Lung (tissue), 12 donors: ENCODE measurements around the gene C20orf202. TPM values are rescaled to one million over a fixed set of nuclear protein-coding genes. Genes with fewer than 3 reads are reported as not detected.

Experiments used
- ATAC-seq: fragments of 200-7000 bp; cut with Tn5 transposase; one replicate; pipeline ENCODE4 v1.9.1; 2020; ENCODE audit warnings: moderate number of reproducible peaks; ENCODE audit not compliant: insufficient read depth, low FRiP score
- DNase-seq, 3 donors: peaks; one replicate each; pipeline ENCODE4 v3.0.0-alpha.2; 2013 to 2017
- H3K27ac ChIP-seq, 2 donors: one replicate each; pipeline ENCODE4 v1.5.1; 2013; ENCODE audit warnings: mild to moderate bottlenecking in 2 of 2, moderate library complexity in 2 of 2, control low read depth in 1 of 2, inconsistent platforms in 1 of 2, low read depth in 1 of 2, low read length in 1 of 2
- H3K27me3 ChIP-seq, 3 donors: one replicate each; pipeline ENCODE4 v1.5.1; 2013; ENCODE audit warnings: low read length in 2 of 3; ENCODE audit not compliant: control insufficient read depth in 3 of 3, insufficient read depth in 3 of 3
- H3K36me3 ChIP-seq, 4 donors: one replicate each; pipeline ENCODE4 v1.5.1; 2013; ENCODE audit warnings: low read length in 4 of 4, mild to moderate bottlenecking in 1 of 4, moderate library complexity in 1 of 4; ENCODE audit not compliant: control insufficient read depth in 4 of 4, insufficient read depth in 4 of 4
- H3K4me1 ChIP-seq, 5 donors: one replicate each; pipeline ENCODE4 v1.5.1; 2013; ENCODE audit warnings: low read length in 5 of 5, mild to moderate bottlenecking in 2 of 5, moderate library complexity in 1 of 5; ENCODE audit not compliant: control insufficient read depth in 5 of 5, insufficient read depth in 5 of 5
- H3K4me3 ChIP-seq: one replicate; pipeline ENCODE4 v1.5.1; 2013; ENCODE audit warnings: mild to moderate bottlenecking, control low read depth, moderate library complexity
- H3K9ac ChIP-seq, 2 donors: one replicate each; pipeline ENCODE4 v1.5.1; 2013; ENCODE audit warnings: low read length in 2 of 2, control low read depth in 1 of 2; ENCODE audit not compliant: insufficient read depth in 1 of 2
- H3K9me3 ChIP-seq, 4 donors: one replicate each; pipeline ENCODE4 v1.5.1; 2013; ENCODE audit warnings: low read length in 3 of 4, mild to moderate bottlenecking in 1 of 4, moderate library complexity in 1 of 4; ENCODE audit not compliant: control insufficient read depth in 4 of 4, insufficient read depth in 3 of 4
- WGBS, 2 donors: extraction: QIAGEN DNeasy Blood & Tissue Kit; methylation state at CpG; one replicate each; pipeline ENCODE4 v1.1.7; 2013; 5-methylcytosine and 5-hydroxymethylcytosine counted together
- polyA plus RNA-seq, 2 donors: library from polyadenylated mRNA; stranded (reverse); fragments of 200-250 nt; gene quantifications; one replicate each; pipeline ENCODE4 v1.2.1, GENCODE V29; 2013
- total RNA-seq, 2 donors: library from RNA; depleted of rRNA in 1 of 2; stranded (reverse); fragments of >200 nt in 1 of 2; gene quantifications; one replicate each; pipeline ENCODE4 v1.2.1, GENCODE V29; 2014 to 2021
- TF ChIP-seq, protein P1 (sequence below): IDR thresholded peaks from 2 replicates; pipeline ENCODE4 v1.5.1; 2012; ENCODE audit warnings: mild to moderate bottlenecking; ENCODE audit errors: control extremely low read depth, extremely low read depth
- donor health status: control.
- donor health status: control.
- donor health status: Bipolar disorder and iron deficiency.
- donor health status: healthy.
- donor health status: DM: yes; HTN: yes; CAD: no.

C20orf202 gene
- total and polyA plus RNA-seq, 4 donors = 0.11 to 1.0 (median 0.38) TPM

DNA sequence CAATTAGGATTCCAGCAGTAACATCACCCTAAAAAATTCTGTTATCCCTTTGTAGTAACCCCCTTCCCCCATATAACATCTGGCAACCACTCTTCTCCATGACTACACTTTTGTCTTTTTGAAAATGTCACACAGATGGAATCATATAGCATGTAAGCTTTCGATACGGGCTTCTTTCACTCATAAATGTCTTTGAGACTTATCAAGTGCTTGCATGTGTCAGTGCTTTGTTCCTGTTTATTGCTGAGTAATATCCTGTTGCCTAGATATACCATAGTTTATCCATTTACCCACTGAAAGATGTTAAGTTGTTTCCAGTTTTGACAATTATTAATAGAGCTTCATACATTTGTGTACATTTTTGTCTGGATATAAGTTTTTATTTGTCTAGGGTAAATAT, 52.4 kb downstream of the C20orf202 start:
- TF ChIP-seq, protein P1, sequence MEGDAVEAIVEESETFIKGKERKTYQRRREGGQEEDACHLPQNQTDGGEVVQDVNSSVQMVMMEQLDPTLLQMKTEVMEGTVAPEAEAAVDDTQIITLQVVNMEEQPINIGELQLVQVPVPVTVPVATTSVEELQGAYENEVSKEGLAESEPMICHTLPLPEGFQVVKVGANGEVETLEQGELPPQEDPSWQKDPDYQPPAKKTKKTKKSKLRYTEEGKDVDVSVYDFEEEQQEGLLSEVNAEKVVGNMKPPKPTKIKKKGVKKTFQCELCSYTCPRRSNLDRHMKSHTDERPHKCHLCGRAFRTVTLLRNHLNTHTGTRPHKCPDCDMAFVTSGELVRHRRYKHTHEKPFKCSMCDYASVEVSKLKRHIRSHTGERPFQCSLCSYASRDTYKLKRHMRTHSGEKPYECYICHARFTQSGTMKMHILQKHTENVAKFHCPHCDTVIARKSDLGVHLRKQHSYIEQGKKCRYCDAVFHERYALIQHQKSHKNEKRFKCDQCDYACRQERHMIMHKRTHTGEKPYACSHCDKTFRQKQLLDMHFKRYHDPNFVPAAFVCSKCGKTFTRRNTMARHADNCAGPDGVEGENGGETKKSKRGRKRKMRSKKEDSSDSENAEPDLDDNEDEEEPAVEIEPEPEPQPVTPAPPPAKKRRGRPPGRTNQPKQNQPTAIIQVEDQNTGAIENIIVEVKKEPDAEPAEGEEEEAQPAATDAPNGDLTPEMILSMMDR = no peak
- Histone ChIP-seq H3K4me1 (peaks cover 0 to 14% (median 0%) of the 10 kb centered on the region in 5 donors), H3K9me3 (no peaks in the 10 kb centered on the region), H3K4me3 (no peak overlapping the region), H3K36me3 (no peaks in the 10 kb centered on the region), H3K9ac (no peak overlapping the region), H3K27ac (no peak overlapping the region), H3K27me3 (peaks cover 0 to 9% (median 0%) of the 10 kb centered on the region in 3 donors)
- 61 to 81% methylated on average over 2 of the region's 2 CpGs for WGBS, 2 donors
- DNase-seq = no peak
- no peak for ATAC-seq

Other genes with a start within 250 kb of the C20orf202 start
- 1 to 10 TPM in 1 of 2 donors, under 1 TPM in 1; 1.00 to 7.4 TPM for gene RSPO4, start 201.1 kb upstream of the C20orf202 start, total RNA-seq
- gene RSPO4, start 201.1 kb upstream of the C20orf202 start, polyA plus RNA-seq = 1 to 10 TPM; 2.4 to 2.6 TPM
- gene PSMF1, start 84.9 kb upstream of the C20orf202 start, total RNA-seq = 100 to 1,000 TPM in 1 of 2 donors, 10 to 100 TPM in 1; 47.9 to 161 TPM
- 10 to 100 TPM; 37.5 to 88.5 TPM for gene PSMF1, start 84.9 kb upstream of the C20orf202 start, polyA plus RNA-seq
- gene TMEM74B, start 18.5 kb upstream of the C20orf202 start, total RNA-seq = 10 to 100 TPM in 1 of 2 donors, 1 to 10 TPM in 1; 5.0 to 10.9 TPM
- gene TMEM74B, start 18.5 kb upstream of the C20orf202 start, polyA plus RNA-seq = 10 to 100 TPM in 1 of 2 donors, 1 to 10 TPM in 1; 2.3 to 10.3 TPM
- under 1 TPM in 1 of 2 donors, not detected in 1; 0.23 TPM for gene RAD21L1, start 22.6 kb downstream of the C20orf202 start, total RNA-seq
- under 1 TPM in 1 of 2 donors, not detected in 1; 0.02 TPM for gene RAD21L1, start 22.6 kb downstream of the C20orf202 start, polyA plus RNA-seq
- 1 to 10 TPM; 1.6 to 3.3 TPM for gene SNPH, start 62.8 kb downstream of the C20orf202 start, total RNA-seq
- 1 to 10 TPM; 1.2 to 2.6 TPM for gene SNPH, start 62.8 kb downstream of the C20orf202 start, polyA plus RNA-seq
- 10 to 100 TPM in 1 of 2 donors, 1 to 10 TPM in 1; 3.5 to 10.9 TPM for gene SDCBP2, start 125.7 kb downstream of the C20orf202 start, total RNA-seq
- gene SDCBP2, start 125.7 kb downstream of the C20orf202 start, polyA plus RNA-seq = 10 to 100 TPM; 14.2 to 18.1 TPM
- 100 to 1,000 TPM; 145 to 308 TPM for gene FKBP1A, start 189.6 kb downstream of the C20orf202 start, total RNA-seq
- gene FKBP1A, start 189.6 kb downstream of the C20orf202 start, polyA plus RNA-seq = 100 to 1,000 TPM; 246 to 465 TPM